CD4-positive, CD25-positive, alpha-beta regulatory T cell (primary cell): Measurements from ENCODE around the gene EIF3B. TPM values are rescaled to one million over a fixed set of nuclear protein-coding genes. Genes with fewer than 3 reads are reported as not detected.
"Not testable (repeated sequence)": the region's sequence is repeated elsewhere in the genome, so short reads cannot be mapped to it uniquely, and the experiment has no call there.

ENCODE experiments used
- ATAC-seq, 2 donors: fragments of 150-1000 bp; cut with Tn5 transposase; one replicate each; pipeline ENCODE4 v1.10.0; 2021; ENCODE audit warnings: low read depth in 2 of 2, moderate number of reproducible peaks in 2 of 2, moderate library complexity in 1 of 2
- DNase-seq, 3 donors: peaks; one replicate each; pipeline versions ENCODE4 v3.0.0 to v3.0.0-alpha.2; 2012 to 2022; ENCODE audit warnings: mixed read lengths in 1 of 3
- H3K27ac ChIP-seq: one replicate; pipeline ENCODE4 v1.7.0; 2013; ENCODE audit warnings: mild to moderate bottlenecking, low read length; ENCODE audit not compliant: insufficient read depth, poor library complexity, severe bottlenecking
- H3K27me3 ChIP-seq: one replicate; pipeline ENCODE4 v1.7.0; 2013; ENCODE audit warnings: low read length; ENCODE audit not compliant: control insufficient read depth, insufficient read depth
- H3K36me3 ChIP-seq: one replicate; pipeline ENCODE4 v1.7.0; 2013; ENCODE audit warnings: mild to moderate bottlenecking, low read length, moderate library complexity; ENCODE audit not compliant: control insufficient read depth, insufficient read depth
- H3K4me1 ChIP-seq: 2 replicates; pipeline ENCODE4 v1.7.0; 2013; ENCODE audit warnings: mild to moderate bottlenecking, low read length; ENCODE audit not compliant: insufficient read depth, control insufficient read depth, poor library complexity, severe bottlenecking
- H3K4me3 ChIP-seq: one replicate; pipeline ENCODE4 v1.7.0; 2013; ENCODE audit warnings: low read depth, mild to moderate bottlenecking, low read length, moderate library complexity
- H3K9me3 ChIP-seq, 2 experiments: 1 replicate in 1 of 2; 2 replicates in 1 of 2; pipeline ENCODE4 v1.7.0; 2013; ENCODE audit warnings: low read length in 2 of 2, mild to moderate bottlenecking in 1 of 2, moderate library complexity in 1 of 2; ENCODE audit not compliant: control insufficient read depth in 2 of 2
- H3K27ac Mint-ChIP-seq, 3 donors: one replicate each; pipeline ENCODE4 v1.8.0; 2020 to 2022; ENCODE audit warnings: mild to moderate bottlenecking in 3 of 3, mixed read lengths in 3 of 3, moderate library complexity in 2 of 3
- H3K27me3 Mint-ChIP-seq: one replicate; pipeline ENCODE4 v1.8.0; 2022; ENCODE audit warnings: mild to moderate bottlenecking, mixed read lengths
- H3K36me3 Mint-ChIP-seq: one replicate; pipeline ENCODE4 v1.8.0; 2020; ENCODE audit warnings: mixed read lengths
- H3K4me1 Mint-ChIP-seq, 4 donors: one replicate each; pipeline ENCODE4 v1.8.0; 2020 to 2022; ENCODE audit warnings: mixed read lengths in 4 of 4, mild to moderate bottlenecking in 1 of 4
- H3K4me3 Mint-ChIP-seq, 4 donors: one replicate each; pipeline ENCODE4 v1.8.0; 2020 to 2022; ENCODE audit warnings: mild to moderate bottlenecking in 4 of 4, mixed read lengths in 4 of 4, moderate library complexity in 3 of 4
- H3K9me3 Mint-ChIP-seq, 7 donors: one replicate each; pipeline ENCODE4 v1.8.0; 2020 to 2022; ENCODE audit warnings: mixed read lengths in 7 of 7, mild to moderate bottlenecking in 3 of 7, moderate library complexity in 2 of 7
- polyA plus RNA-seq, 4 donors: library from polyadenylated mRNA; unstranded; fragments of 300-500 nt; fragmentation: Illumina TruSeq; gene quantifications; one replicate each; pipeline ENCODE4 v1.2.3, GENCODE V29; 2021
- total RNA-seq: library from RNA; stranded (reverse); gene quantifications from one replicate; pipeline ENCODE4 v1.2.3, GENCODE V29; 2022

EIF3B gene
- total and polyA plus RNA-seq, 5 donors from 2014 or later: 85.5 to 150 (median 97.0) TPM

DNA sequence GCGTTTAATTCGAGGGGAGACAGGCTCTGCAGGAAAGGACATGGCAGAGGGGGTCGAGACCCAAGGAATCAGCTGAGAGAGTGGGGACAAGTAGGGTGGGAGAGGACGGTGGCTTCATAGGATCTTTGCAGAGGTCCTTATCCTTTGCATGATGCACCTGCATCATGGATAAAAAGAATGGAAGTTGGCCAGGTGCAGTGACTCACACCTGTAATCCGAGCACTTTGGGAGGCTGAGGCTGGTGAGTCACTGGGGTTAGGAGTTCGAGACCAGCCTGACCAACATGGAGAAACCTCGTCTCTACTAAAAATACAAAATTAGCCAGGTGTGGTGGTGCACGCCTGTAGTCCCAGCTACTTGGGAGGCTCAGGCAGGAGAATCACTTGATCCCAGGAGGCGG, 31.5 kb downstream of the EIF3B start:
- not testable (repeated sequence) for ATAC-seq, DNase-seq, H3K4me1 ChIP-seq, H3K27ac Mint-ChIP-seq, H3K4me3 Mint-ChIP-seq, H3K4me3 ChIP-seq, H3K4me1 Mint-ChIP-seq, H3K9me3 ChIP-seq, H3K36me3 Mint-ChIP-seq, H3K27ac ChIP-seq, H3K27me3 Mint-ChIP-seq, H3K27me3 ChIP-seq, H3K9me3 Mint-ChIP-seq
- peaks cover 10% of the 10 kb centered on the region for H3K36me3 ChIP-seq

DNA sequence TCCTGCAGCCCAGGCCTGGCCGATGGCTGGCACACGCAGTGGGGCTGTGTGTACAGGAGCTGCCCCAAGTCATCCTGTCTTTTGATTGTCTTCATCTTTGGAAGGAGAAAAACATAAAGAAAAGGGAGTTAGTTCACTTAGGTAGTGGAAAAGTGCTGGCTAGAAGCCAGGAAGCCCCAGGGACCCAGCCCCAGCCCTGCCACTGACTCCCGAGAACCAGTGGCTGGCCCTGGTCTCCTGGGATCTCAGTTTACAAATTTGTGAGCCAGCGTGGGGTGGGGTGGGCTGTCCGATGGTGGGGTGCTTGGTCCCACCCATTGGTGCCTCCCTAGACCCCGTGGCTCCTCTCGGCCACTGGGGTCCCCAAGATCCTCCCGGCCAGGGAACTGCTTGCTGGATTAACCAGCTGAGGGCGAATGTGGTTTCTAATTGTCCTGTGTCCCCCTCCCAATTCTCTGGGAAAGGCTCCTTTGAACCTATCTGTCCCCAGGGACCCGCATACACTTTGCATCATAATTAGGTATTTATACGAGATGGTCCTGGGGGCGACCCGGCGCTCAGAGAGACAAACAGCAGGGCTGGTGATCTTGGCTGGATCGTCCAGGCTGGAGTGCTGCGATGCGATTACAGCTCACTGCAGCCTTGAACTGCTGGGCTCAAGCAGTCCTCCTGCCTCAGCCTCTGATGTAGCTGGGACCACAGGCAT, 32.5 kb downstream of the EIF3B start:
- peaks cover 1% of the 10 kb centered on the region for H3K36me3 ChIP-seq
- no peaks in the 10 kb centered on the region for H3K27me3 ChIP-seq
- ATAC-seq: no peak
- H3K27ac ChIP-seq: no peak overlapping the region
- no peaks in the 10 kb centered on the region for H3K27me3 Mint-ChIP-seq
- no peak overlapping the region for H3K4me3 Mint-ChIP-seq
- DNase-seq: no peak
- H3K4me3 ChIP-seq: no peak overlapping the region
- H3K9me3 Mint-ChIP-seq: no peaks in the 10 kb centered on the region
- H3K36me3 Mint-ChIP-seq: no peaks in the 10 kb centered on the region
- no peaks in the 10 kb centered on the region for H3K4me1 ChIP-seq
- no peaks in the 10 kb centered on the region for H3K4me1 Mint-ChIP-seq
- H3K9me3 ChIP-seq: no peaks in the 10 kb centered on the region
- no peak overlapping the region for H3K27ac Mint-ChIP-seq

GRCh38 chr7:2387897-2388636, 33.4 kb downstream of the EIF3B start:
- Histone ChIP-seq H3K4me1 (no peaks in the 10 kb centered on the region), H3K4me3 (no peak overlapping the region), H3K36me3 (no peaks in the 10 kb centered on the region), H3K27me3 (no peaks in the 10 kb centered on the region), H3K9me3 (no peaks in the 10 kb centered on the region), H3K27ac (no peak overlapping the region)
- ATAC-seq (no peak), DNase-seq (no peak)
- Mint-ChIP-seq H3K36me3 (no peaks in the 10 kb centered on the region), H3K9me3 (no peaks in the 10 kb centered on the region), H3K4me3 (no peak overlapping the region), H3K4me1 (peaks cover 0 to 1% (median 0%) of the 10 kb centered on the region in 4 donors), H3K27ac (no peak overlapping the region), H3K27me3 (no peaks in the 10 kb centered on the region)

DNA sequence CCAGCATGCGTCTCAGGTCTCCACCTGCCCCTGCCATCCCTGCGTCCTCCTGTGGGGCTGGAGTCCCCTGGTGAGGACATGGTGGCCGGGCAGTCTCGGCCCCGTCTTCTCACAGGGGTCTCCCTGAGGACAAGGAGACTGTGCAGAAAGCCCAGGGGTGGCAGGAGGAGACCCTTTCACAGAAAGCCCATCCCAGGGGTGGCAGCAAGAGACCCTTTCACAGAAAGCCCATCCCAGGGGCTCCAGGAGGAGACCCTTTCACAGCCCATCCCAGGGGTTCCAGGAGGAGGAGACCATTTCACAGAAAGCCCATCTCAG, 34.0 kb downstream of the EIF3B start:
- Histone ChIP-seq H3K27me3 (no peaks in the 10 kb centered on the region), H3K4me1 (no peaks in the 10 kb centered on the region), H3K4me3 (no peak overlapping the region), H3K9me3 (no peaks in the 10 kb centered on the region), H3K36me3 (no peaks in the 10 kb centered on the region), H3K27ac (no peak overlapping the region)
- Mint-ChIP-seq H3K9me3 (no peaks in the 10 kb centered on the region), H3K27ac (no peak overlapping the region), H3K36me3 (no peaks in the 10 kb centered on the region), H3K4me1 (peaks cover 0 to 4% (median 1%) of the 10 kb centered on the region in 4 donors), H3K4me3 (no peak overlapping the region), H3K27me3 (no peaks in the 10 kb centered on the region)
- no peak for ATAC-seq
- no peak for DNase-seq

- H3K4me3 ChIP-seq, H3K36me3 Mint-ChIP-seq, H3K36me3 ChIP-seq, H3K4me1 ChIP-seq, H3K27me3 ChIP-seq, H3K27me3 Mint-ChIP-seq, H3K4me1 Mint-ChIP-seq, ATAC-seq, H3K27ac ChIP-seq, H3K9me3 ChIP-seq, DNase-seq, H3K4me3 Mint-ChIP-seq, H3K9me3 Mint-ChIP-seq, H3K27ac Mint-ChIP-seq: not testable (repeated sequence)
Observed at GRCh38 chr7:2390020-2390816, 35.6 kb downstream of the EIF3B start.

- no peaks in the 10 kb centered on the region for H3K36me3 Mint-ChIP-seq
- Histone ChIP-seq H3K4me1 (no peaks in the 10 kb centered on the region), H3K4me3 (no peak overlapping the region), H3K27me3 (no peaks in the 10 kb centered on the region), H3K9me3 (no peaks in the 10 kb centered on the region), H3K27ac (no peak overlapping the region), H3K36me3 (no peaks in the 10 kb centered on the region)
- peak overlapping the region in 1 of 3 donors; percentile 96 for H3K27ac Mint-ChIP-seq
- H3K4me1 Mint-ChIP-seq: peaks cover 0 to 4% (median 2%) of the 10 kb centered on the region in 4 donors
- ATAC-seq: no peak
- no peak overlapping the region for H3K4me3 Mint-ChIP-seq
- H3K9me3 Mint-ChIP-seq: no peaks in the 10 kb centered on the region
- H3K27me3 Mint-ChIP-seq: no peaks in the 10 kb centered on the region
- no peak for DNase-seq
Observed at GRCh38 chr7:2393706-2394105, 39.1 kb downstream of the EIF3B start.

- Histone ChIP-seq H3K27ac (no peak overlapping the region), H3K9me3 (no peaks in the 10 kb centered on the region), H3K4me1 (no peaks in the 10 kb centered on the region), H3K4me3 (no peak overlapping the region), H3K36me3 (no peaks in the 10 kb centered on the region), H3K27me3 (no peaks in the 10 kb centered on the region)
- H3K4me1 Mint-ChIP-seq: peaks cover 0 to 5% (median 3%) of the 10 kb centered on the region in 4 donors
- peak overlapping the region in 1 of 3 donors; percentile 38 for H3K27ac Mint-ChIP-seq
- H3K9me3 Mint-ChIP-seq: no peaks in the 10 kb centered on the region
- no peaks in the 10 kb centered on the region for H3K27me3 Mint-ChIP-seq
- no peak overlapping the region for H3K4me3 Mint-ChIP-seq
- no peaks in the 10 kb centered on the region for H3K36me3 Mint-ChIP-seq
- DNase-seq (no peak), ATAC-seq (no peak)
Observed at GRCh38 chr7:2394566-2395082, 40.0 kb downstream of the EIF3B start.
